ENCODE measurements around the gene SLC4A9.
"Not testable (repeated sequence)": the region's sequence is repeated elsewhere in the genome, so short reads cannot be mapped to it uniquely, and the experiment has no call there.

Gene SLC4A9

DNA sequence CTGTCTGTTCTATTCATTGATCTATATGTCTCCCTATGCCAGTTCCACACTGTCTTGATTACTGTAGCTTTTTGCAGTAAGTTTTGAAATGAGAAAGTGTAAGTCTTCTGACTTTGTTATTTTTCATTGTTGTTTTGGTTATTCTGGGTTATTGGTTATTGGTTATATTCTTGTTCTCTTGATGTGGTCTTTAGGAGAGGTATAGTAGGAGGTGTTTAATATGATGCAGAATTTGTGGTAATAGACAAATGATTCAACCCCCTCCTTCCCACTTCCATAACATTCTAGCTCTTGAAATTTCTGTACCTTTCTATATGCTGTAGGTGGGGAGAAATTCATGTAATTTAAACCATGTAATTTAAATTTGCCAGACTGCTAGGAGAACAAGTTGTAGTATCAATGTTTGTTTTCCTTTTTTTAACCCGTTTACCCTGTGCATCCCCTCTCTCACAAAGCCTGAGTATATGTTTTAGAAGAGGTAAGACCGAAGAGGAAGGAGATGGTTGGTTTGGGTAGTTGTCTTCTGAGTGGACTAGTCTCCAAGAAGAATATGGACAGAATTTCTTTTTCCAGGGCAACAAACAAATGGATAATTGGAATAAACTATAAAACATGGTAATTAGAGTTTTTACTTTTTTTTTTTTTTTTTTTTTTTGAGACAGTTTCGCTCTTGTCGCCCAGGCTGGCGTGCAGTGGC lies 60.8 kb downstream of the SLC4A9 start:
- Mint-ChIP-seq H3K4me3 (no peak overlapping the region), H3K27ac (peak overlapping the region; percentile 47), H3K36me3 (ENCODE audit: low read depth) (peaks cover 43% of the 10 kb centered on the region), H3K27me3 (no peaks in the 10 kb centered on the region), H3K9me3 (no peaks in the 10 kb centered on the region), H3K4me1 (ENCODE audit: low read depth) (peaks cover 67% of the 10 kb centered on the region)

GRCh38 chr5:140421375-140421774 lies 61.4 kb downstream of the SLC4A9 start:
- peaks cover 38% of the 10 kb centered on the region for H3K36me3 Mint-ChIP-seq (ENCODE audit: low read depth)
- not testable (repeated sequence) for H3K27me3 Mint-ChIP-seq, H3K27ac Mint-ChIP-seq, H3K9me3 Mint-ChIP-seq, H3K4me3 Mint-ChIP-seq
- peaks cover 64% of the 10 kb centered on the region for H3K4me1 Mint-ChIP-seq (ENCODE audit: low read depth)

DNA sequence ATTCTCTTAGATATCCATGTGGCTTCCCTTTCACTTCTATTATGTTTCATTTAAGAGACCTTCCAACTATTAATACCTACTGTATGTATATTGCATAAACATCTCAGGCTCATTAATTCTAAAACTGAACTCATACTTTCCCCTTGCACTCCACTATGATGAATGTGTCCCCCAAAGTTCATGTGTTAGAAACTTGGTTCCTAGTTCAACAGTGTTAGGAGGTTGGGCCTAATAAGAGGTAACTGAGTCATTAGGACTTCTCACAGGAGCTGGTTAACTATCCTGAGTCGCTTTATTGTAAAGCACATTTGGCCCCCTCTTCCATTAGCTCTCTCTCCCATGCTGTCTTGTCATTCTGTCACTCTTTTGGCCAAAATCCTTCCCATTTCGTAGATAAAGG lies 63.6 kb downstream of the SLC4A9 start:
- Mint-ChIP-seq H3K36me3 (ENCODE audit: low read depth) (peaks cover 34% of the 10 kb centered on the region), H3K4me3 (no peak overlapping the region), H3K27ac (peak overlapping the region; percentile 19), H3K27me3 (no peaks in the 10 kb centered on the region), H3K4me1 (ENCODE audit: low read depth) (peaks cover 58% of the 10 kb centered on the region), H3K9me3 (no peaks in the 10 kb centered on the region)

- H3K27ac Mint-ChIP-seq = no peak overlapping the region
- H3K9me3 Mint-ChIP-seq = no peaks in the 10 kb centered on the region
- peaks cover 31% of the 10 kb centered on the region for H3K36me3 Mint-ChIP-seq (ENCODE audit: low read depth)
- H3K4me3 Mint-ChIP-seq = no peak overlapping the region
- peaks cover 53% of the 10 kb centered on the region for H3K4me1 Mint-ChIP-seq (ENCODE audit: low read depth)
- H3K27me3 Mint-ChIP-seq = no peaks in the 10 kb centered on the region
Observed at GRCh38 chr5:140424135-140424534, 64.1 kb downstream of the SLC4A9 start.
